DND-41 (cell line): ENCODE measurements around the gene LY86.

Experiments used
- ATAC-seq: fragments of 200-7000 bp; cut with Tn5 transposase; 3 replicates; pipeline ENCODE4 v1.9.1; 2021; ENCODE audit warnings: low read depth; ENCODE audit not compliant: insufficient read depth
- DNase-seq: peaks from one replicate; pipeline ENCODE4 v3.0.0-alpha.2; 2020
- H2AFZ ChIP-seq: 2 replicates; pipeline ENCODE4 v1.6.0; 2012; ENCODE audit warnings: low read depth, low read length
- H3K27ac ChIP-seq: 2 replicates; pipeline ENCODE4 v1.5.1; 2012; ENCODE audit warnings: low read length, inconsistent platforms
- H3K27me3 ChIP-seq: fragments of 200-600 bp; sonication (generic); 2 replicates; pipeline ENCODE4 v1.6.0; 2012; ENCODE audit warnings: low read length, mild to moderate bottlenecking, inconsistent platforms; ENCODE audit not compliant: insufficient read depth, poor library complexity
- H3K36me3 ChIP-seq: 2 replicates; pipeline ENCODE4 v1.5.1; 2012; ENCODE audit warnings: low read length, inconsistent platforms; ENCODE audit not compliant: insufficient read depth
- H3K4me1 ChIP-seq: 2 replicates; pipeline ENCODE4 v1.5.1; 2012; ENCODE audit warnings: mild to moderate bottlenecking, low read length; ENCODE audit not compliant: insufficient read depth
- H3K4me2 ChIP-seq: 2 replicates; pipeline ENCODE4 v1.6.0; 2012; ENCODE audit warnings: mild to moderate bottlenecking, moderate library complexity, low read length, inconsistent platforms; ENCODE audit not compliant: insufficient read depth
- H3K4me3 ChIP-seq, 2 experiments: fragments of 200-600 bp in 1 of 2; shearing (Covaris generic) in 1 of 2; 2 replicates each; pipeline ENCODE4 v1.5.1; 2012 to 2016; ENCODE audit warnings: inconsistent platforms in 2 of 2, low read length in 2 of 2, mild to moderate bottlenecking in 2 of 2, low read depth in 1 of 2, moderate library complexity in 1 of 2
- H3K79me2 ChIP-seq: 2 replicates; pipeline ENCODE4 v1.6.0; 2012; ENCODE audit warnings: low read length, inconsistent platforms; ENCODE audit not compliant: insufficient read depth
- H3K9ac ChIP-seq: 2 replicates; pipeline ENCODE4 v1.6.0; 2012; ENCODE audit warnings: low read depth, mild to moderate bottlenecking, inconsistent platforms, low read length, moderate library complexity
- H3K9me3 ChIP-seq: 2 replicates; pipeline ENCODE4 v1.5.1; 2012; ENCODE audit warnings: low read length, moderate library complexity, mild to moderate bottlenecking, inconsistent platforms; ENCODE audit not compliant: insufficient read depth, severe bottlenecking
- H4K20me1 ChIP-seq: 2 replicates; pipeline ENCODE4 v1.6.0; 2012; ENCODE audit warnings: low read length; ENCODE audit not compliant: insufficient read depth
- CTCF ChIP-seq: IDR thresholded peaks from 2 replicates; pipeline ENCODE4 v1.5.1; 2012; ENCODE audit warnings: borderline replicate concordance, low read length, moderate library complexity, mild to moderate bottlenecking; ENCODE audit not compliant: poor library complexity, severe bottlenecking; ENCODE audit errors: extremely low read depth
- EZH2 ChIP-seq: IDR thresholded peaks from 3 replicates; pipeline ENCODE4 v1.6.1; 2012; ENCODE audit warnings: borderline replicate concordance, low read depth, mild to moderate bottlenecking, moderate library complexity, low read length, inconsistent platforms; ENCODE audit not compliant: severe bottlenecking

The LY86 gene

GRCh38 chr6:6661191-6661590, 72.7 kb downstream of the LY86 start:
- no peak for ATAC-seq
- no peak overlapping the region for H3K9ac ChIP-seq
- TF ChIP-seq CTCF (no peak), EZH2 (no peak)
- no peaks in the 10 kb centered on the region for H3K36me3 ChIP-seq
- H3K27me3 ChIP-seq: no peaks in the 10 kb centered on the region
- no peaks in the 10 kb centered on the region for H3K79me2 ChIP-seq
- H4K20me1 ChIP-seq: no peaks in the 10 kb centered on the region
- H3K27ac ChIP-seq: no peak overlapping the region; the same call in 1 of the 2 replicates
- H2AFZ ChIP-seq: no peak overlapping the region
- no peak overlapping the region for H3K4me3 ChIP-seq
- H3K9me3 ChIP-seq: no peaks in the 10 kb centered on the region
- DNase-seq: no peak
- H3K4me1 ChIP-seq: peaks cover 51% of the 10 kb centered on the region
- H3K4me2 ChIP-seq: no peak overlapping the region

- Histone ChIP-seq H3K27ac (peak overlapping the region; percentile 18; the same call in 1 of the 2 replicates), H3K9ac (no peak overlapping the region), H3K79me2 (no peaks in the 10 kb centered on the region), H3K36me3 (no peaks in the 10 kb centered on the region), H3K9me3 (no peaks in the 10 kb centered on the region), H2AFZ (no peak overlapping the region), H3K4me1 (peaks cover 46% of the 10 kb centered on the region), H3K4me3 (no peak overlapping the region), H3K27me3 (no peaks in the 10 kb centered on the region), H3K4me2 (no peak overlapping the region), H4K20me1 (no peaks in the 10 kb centered on the region)
- no peak for DNase-seq
- ATAC-seq: no peak
- TF ChIP-seq EZH2 (no peak), CTCF (no peak)
These were observed 73.2 kb downstream of the LY86 start for GRCh38 chr6:6661684-6662083.

GRCh38 chr6:6663421-6664135, 75.1 kb downstream of the LY86 start:
- Histone ChIP-seq H3K36me3 (no peaks in the 10 kb centered on the region), H3K4me3 (no peak overlapping the region), H3K9me3 (no peaks in the 10 kb centered on the region), H2AFZ (no peak overlapping the region), H3K4me1 (peaks cover 27% of the 10 kb centered on the region), H3K9ac (no peak overlapping the region), H4K20me1 (no peaks in the 10 kb centered on the region), H3K4me2 (no peak overlapping the region), H3K27ac (no peak overlapping the region), H3K79me2 (no peaks in the 10 kb centered on the region), H3K27me3 (no peaks in the 10 kb centered on the region)
- no peak for ATAC-seq
- DNase-seq: no peak
- TF ChIP-seq CTCF (no peak), EZH2 (no peak)
